Gastrocnemius medialis (tissue), 4 donors: ENCODE results near the gene KCNG1. TPM values are rescaled to one million over a fixed set of nuclear protein-coding genes. Genes with fewer than 3 reads are reported as not detected.
"Not testable (repeated sequence)": the region's sequence is repeated elsewhere in the genome, so short reads cannot be mapped to it uniquely, and the experiment has no call there.

Source experiments
- ATAC-seq, 2 donors: fragments of 150-250 bp; one replicate each; pipeline ENCODE4 v1.9.1; 2016
- DNase-seq, 2 donors: peaks; one replicate each; pipeline ENCODE4 v3.0.0-alpha.2; 2019
- H3K27ac ChIP-seq, 4 donors: fragments of 200-600 bp; sonication (generic); 1 replicate in 1 of 4; 2 replicates in 3 of 4; pipeline ENCODE4 v1.5.1; 2016 to 2018; ENCODE audit warnings: mild to moderate bottlenecking in 2 of 4, moderate library complexity in 1 of 4
- H3K27me3 ChIP-seq, 3 donors: fragments of 200-600 bp; sonication (generic) in 2 of 3; 1 replicate in 1 of 3; 2 replicates in 2 of 3; pipeline versions ENCODE4 v1.5.1 to v1.6.0; 2016 to 2019; ENCODE audit warnings: mild to moderate bottlenecking in 1 of 3, moderate library complexity in 1 of 3
- H3K36me3 ChIP-seq, 2 donors: fragments of 200-600 bp; sonication (generic) in 1 of 2; one replicate each; pipeline ENCODE4 v1.5.1; 2017 to 2018
- H3K4me1 ChIP-seq, 2 donors: fragments of 200-600 bp; sonication (generic) in 1 of 2; one replicate each; pipeline ENCODE4 v1.5.1; 2016 to 2017; ENCODE audit warnings: mild to moderate bottlenecking in 2 of 2
- H3K4me3 ChIP-seq, 4 donors: fragments of 200-600 bp; sonication (generic) in 3 of 4; 1 replicate in 1 of 4; 2 replicates in 3 of 4; pipeline ENCODE4 v1.5.1; 2016 to 2019; ENCODE audit warnings: mild to moderate bottlenecking in 2 of 4
- H3K9me3 ChIP-seq, 3 donors: fragments of 200-600 bp; sonication (generic) in 2 of 3; 1 replicate in 1 of 3; 2 replicates in 2 of 3; pipeline ENCODE4 v1.5.1; 2016 to 2019
- POLR2A ChIP-seq, 2 donors: fragments of 450-650 bp; IDR thresholded peaks; one replicate each; pipeline ENCODE4 v1.6.1; 2017; ENCODE audit warnings: antibody characterized with exemption in 2 of 2, mild to moderate bottlenecking in 2 of 2, moderate library complexity in 2 of 2
- in situ Hi-C, 4 donors: fragments of 200-750 bp; cut with MboI; loops; one replicate each; pipeline versions ENCODE4 v1.15.0 to v1.8.0; 2017; ENCODE audit warnings: low sequenced_read_pairs in 4 of 4
- intact Hi-C: fragments of 100-400 bp; cut with DNase I; formaldehyde crosslinking; loops from one replicate; pipeline ENCODE4 v1.15.1; 2023; ENCODE audit warnings: low total_unique reads
- total RNA-seq, 4 donors: library from RNA; depleted of rRNA; stranded (reverse); fragments of >200 nt; gene quantifications; one replicate each; pipeline versions ENCODE4 v1.1.0 to v1.2.3, GENCODE V29; 2016
- TF ChIP-seq, protein P1 (sequence below), 5 experiments: fragments of 450-650 bp in 3 of 5; fragments of 200-600 bp in 2 of 5; sonication (generic) in 2 of 5; IDR thresholded peaks in 4 of 5; conservative IDR thresholded peaks in 1 of 5; 1 replicate in 4 of 5; 2 replicates in 1 of 5; pipeline ENCODE4 v1.5.1; 2016 to 2019; ENCODE audit warnings: antibody characterized with exemption in 5 of 5, mild to moderate bottlenecking in 3 of 5, moderate library complexity in 3 of 5

The KCNG1 gene
- total RNA-seq, 4 donors from 2014 or later, result not detected

GRCh38 chr20:50981714-50982048 is 41.2 kb downstream of the KCNG1 start:
- H3K27me3 ChIP-seq, result peaks cover 32 to 35% (median 33%) of the 10 kb centered on the region in 3 donors
- intact Hi-C loops, result loop anchor here (10.0 kb wide), 1 partner anchor 613 kb away; no protein-coding TSS in a partner anchor

DNA sequence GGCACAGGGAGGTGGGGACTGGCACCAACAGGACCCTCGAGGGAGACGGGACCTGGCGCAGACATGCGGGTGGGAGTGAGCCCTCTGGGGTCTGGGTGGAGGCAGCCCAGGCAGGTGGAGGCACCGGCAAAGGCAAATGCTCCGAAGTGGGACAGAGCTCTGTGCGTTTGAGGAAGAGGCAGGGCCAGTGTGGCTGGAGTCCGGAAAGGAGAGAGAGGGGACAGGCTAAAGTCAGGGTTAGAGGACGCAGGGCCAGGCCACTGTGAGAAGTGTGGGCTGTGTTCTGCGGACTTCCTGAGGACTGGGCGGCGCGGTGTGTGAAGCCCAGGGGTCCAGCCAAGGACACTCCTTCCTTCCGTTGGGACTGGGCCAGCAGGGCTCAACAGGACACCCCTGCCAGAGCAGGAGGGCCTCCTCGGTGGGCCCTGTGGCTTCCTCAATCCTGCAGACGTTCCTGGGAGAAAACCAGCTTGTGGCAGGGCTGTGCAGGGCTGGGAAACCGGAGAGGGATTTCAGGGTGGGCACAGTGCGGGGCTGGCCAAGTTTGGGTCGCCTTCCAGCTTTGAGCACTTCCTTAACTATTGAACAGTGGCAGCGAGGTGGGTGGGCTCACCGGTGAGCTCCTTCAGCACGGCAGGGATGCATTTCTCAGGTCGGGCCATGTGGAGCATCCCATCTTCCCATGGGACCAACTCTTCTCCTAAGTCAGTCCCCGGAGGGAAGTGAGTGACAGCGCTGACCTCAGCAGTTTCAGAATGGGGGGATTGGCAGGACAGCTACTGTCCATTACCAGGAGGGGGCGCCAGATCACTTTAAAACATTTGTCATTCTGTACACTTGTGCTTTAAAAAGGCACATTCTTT is 41.8 kb downstream of the KCNG1 start:
- Histone ChIP-seq H3K36me3 (no peaks in the 10 kb centered on the region), H3K4me3 (no peak overlapping the region), H3K4me1 (no peaks in the 10 kb centered on the region), H3K9me3 (no peaks in the 10 kb centered on the region), H3K27ac (no peak overlapping the region), H3K27me3 (peaks cover 29 to 32% (median 29%) of the 10 kb centered on the region in 3 donors)
- peak in 1 of 2 donors; percentile 23 for DNase-seq
- no peak for ATAC-seq
- in situ Hi-C loops (loop anchor here in 2 of 4 donors (25.0 kb wide), 2 partner anchors 631 to 656 kb away; no protein-coding TSS in a partner anchor), intact Hi-C loops (loop anchor here (10.0 kb wide), 1 partner anchor 614 kb away; no protein-coding TSS in a partner anchor)
- TF ChIP-seq POLR2A (IDR thresholded peaks at IDR 0.05), result no peak
- TF ChIP-seq, protein P1, sequence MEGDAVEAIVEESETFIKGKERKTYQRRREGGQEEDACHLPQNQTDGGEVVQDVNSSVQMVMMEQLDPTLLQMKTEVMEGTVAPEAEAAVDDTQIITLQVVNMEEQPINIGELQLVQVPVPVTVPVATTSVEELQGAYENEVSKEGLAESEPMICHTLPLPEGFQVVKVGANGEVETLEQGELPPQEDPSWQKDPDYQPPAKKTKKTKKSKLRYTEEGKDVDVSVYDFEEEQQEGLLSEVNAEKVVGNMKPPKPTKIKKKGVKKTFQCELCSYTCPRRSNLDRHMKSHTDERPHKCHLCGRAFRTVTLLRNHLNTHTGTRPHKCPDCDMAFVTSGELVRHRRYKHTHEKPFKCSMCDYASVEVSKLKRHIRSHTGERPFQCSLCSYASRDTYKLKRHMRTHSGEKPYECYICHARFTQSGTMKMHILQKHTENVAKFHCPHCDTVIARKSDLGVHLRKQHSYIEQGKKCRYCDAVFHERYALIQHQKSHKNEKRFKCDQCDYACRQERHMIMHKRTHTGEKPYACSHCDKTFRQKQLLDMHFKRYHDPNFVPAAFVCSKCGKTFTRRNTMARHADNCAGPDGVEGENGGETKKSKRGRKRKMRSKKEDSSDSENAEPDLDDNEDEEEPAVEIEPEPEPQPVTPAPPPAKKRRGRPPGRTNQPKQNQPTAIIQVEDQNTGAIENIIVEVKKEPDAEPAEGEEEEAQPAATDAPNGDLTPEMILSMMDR (IDR thresholded peaks at IDR 0.05 in 4 of 5, conservative IDR thresholded peaks at IDR 0.05 in 1 of 5), result peak in 4 of 5 experiments; percentile 47 to 73 (median 60)

More at GRCh38 chr20:50981714-50982048, 41.2 kb downstream of the KCNG1 start:
- Histone ChIP-seq H3K9me3 (no peaks in the 10 kb centered on the region), H3K27ac (no peak overlapping the region), H3K36me3 (no peaks in the 10 kb centered on the region), H3K4me3 (no peak overlapping the region), H3K4me1 (no peaks in the 10 kb centered on the region)
- ATAC-seq (no peak), DNase-seq (no peak)
- TF ChIP-seq POLR2A (IDR thresholded peaks at IDR 0.05), result no peak
- in situ Hi-C loops, result loop anchor here in 2 of 4 donors (25.0 kb wide), 2 partner anchors 631 to 656 kb away; no protein-coding TSS in a partner anchor

- ATAC-seq (no peak), DNase-seq (no peak)
- H3K4me1 ChIP-seq, result no peaks in the 10 kb centered on the region
- in situ Hi-C loops (loop anchor here in 2 of 4 donors (25.0 kb wide), 2 partner anchors 632 to 657 kb away; no protein-coding TSS in a partner anchor), intact Hi-C loops (loop anchor here (10.0 kb wide), 1 partner anchor 615 kb away; no protein-coding TSS in a partner anchor)
- no peaks in the 10 kb centered on the region for H3K36me3 ChIP-seq
- TF ChIP-seq, protein P1 (IDR thresholded peaks at IDR 0.05 in 4 of 5, conservative IDR thresholded peaks at IDR 0.05 in 1 of 5), result no peak
- no peak for TF ChIP-seq POLR2A (IDR thresholded peaks at IDR 0.05)
- H3K27me3 ChIP-seq, result peaks cover 22 to 31% (median 29%) of the 10 kb centered on the region in 3 donors
- H3K27ac ChIP-seq, result no peak overlapping the region
- no peak overlapping the region for H3K4me3 ChIP-seq
- H3K9me3 ChIP-seq, result no peaks in the 10 kb centered on the region
These were observed 42.7 kb downstream of the KCNG1 start for GRCh38 chr20:50980071-50980681.

DNA sequence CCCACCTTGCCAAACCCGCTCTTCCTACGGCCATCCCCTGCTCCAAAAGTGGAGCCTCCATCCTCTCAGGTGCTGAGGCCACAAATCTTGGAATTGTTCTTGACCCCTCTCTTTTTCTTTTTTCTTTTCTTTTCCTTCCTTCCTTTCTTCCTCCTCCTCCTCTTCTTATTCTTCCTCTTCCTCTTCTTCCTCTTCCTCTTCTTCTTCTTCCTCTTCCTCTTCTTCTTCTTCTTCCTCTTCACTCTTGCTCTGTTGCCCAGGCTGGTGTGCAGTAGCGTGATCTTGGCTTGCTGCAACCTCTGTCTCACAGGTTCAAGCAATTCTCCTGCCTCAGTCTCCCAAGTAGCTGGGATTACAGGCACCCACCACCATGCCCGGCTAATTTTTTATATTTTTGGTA is 44.4 kb downstream of the KCNG1 start:
- H3K4me3 ChIP-seq, H3K4me1 ChIP-seq, DNase-seq, ATAC-seq, H3K36me3 ChIP-seq, H3K27ac ChIP-seq, intact Hi-C loops, H3K9me3 ChIP-seq: not testable (repeated sequence)
- H3K27me3 ChIP-seq, result peaks cover 18 to 22% (median 22%) of the 10 kb centered on the region in 3 donors
- in situ Hi-C loops, result loop anchor here in 2 of 4 donors (25.0 kb wide), 2 partner anchors 634 to 659 kb away; no protein-coding TSS in a partner anchor

DNA sequence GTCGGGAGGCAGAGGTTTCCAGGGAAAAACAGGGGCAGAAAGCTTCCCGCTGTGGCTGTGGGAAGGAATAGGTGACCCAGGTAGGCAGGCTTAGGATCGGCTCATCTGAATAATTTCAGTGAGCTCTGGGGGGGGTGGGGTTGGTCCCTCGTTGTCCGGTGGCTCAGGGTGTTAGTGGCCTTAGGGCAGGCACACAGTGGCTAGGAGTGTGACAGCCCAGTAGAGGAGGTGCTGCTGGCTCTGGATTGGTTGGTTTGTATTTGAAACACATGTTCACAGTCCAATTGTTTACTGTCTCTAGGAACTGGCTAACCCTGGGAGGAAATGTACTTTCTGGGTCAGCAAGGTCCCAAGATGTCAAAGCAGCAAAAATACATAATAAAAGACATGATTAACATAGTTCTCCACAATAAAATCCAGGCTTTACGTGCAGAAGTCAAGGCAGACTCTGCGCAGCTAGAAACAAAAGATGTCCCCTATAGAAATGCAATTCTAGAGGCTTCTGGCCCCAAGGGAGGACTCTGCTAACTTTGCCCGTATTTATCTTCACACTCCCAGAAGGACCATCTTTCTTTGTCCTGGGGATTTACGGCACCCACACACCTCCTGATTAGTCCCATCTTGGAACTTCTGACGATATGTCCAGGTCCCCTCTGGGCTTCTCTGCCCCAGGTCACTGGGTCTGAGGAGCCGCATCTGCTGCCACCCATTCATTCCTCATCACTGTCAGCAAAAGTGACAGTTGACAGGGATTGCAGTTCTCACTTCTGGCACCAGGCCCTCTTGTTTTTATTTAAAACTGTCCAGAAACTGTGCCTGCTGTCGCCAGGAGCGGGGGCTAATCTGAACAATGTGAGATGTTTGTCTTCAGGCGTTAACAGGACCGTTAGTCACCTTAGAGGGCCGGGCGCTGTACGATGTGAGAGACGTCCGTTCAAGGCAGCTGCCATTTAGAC is 45.6 kb downstream of the KCNG1 start:
- no peaks in the 10 kb centered on the region for H3K9me3 ChIP-seq
- H3K4me3 ChIP-seq, result no peak overlapping the region
- ATAC-seq (no peak), DNase-seq (no peak)
- in situ Hi-C loops (loop anchor here in 2 of 4 donors (25.0 kb wide), 2 partner anchors 635 to 660 kb away; no protein-coding TSS in a partner anchor), intact Hi-C loops (no loop called here)
- no peaks in the 10 kb centered on the region for H3K36me3 ChIP-seq
- TF ChIP-seq, protein P1 (IDR thresholded peaks at IDR 0.05 in 4 of 5, conservative IDR thresholded peaks at IDR 0.05 in 1 of 5), result no peak
- TF ChIP-seq POLR2A (IDR thresholded peaks at IDR 0.05), result no peak
- peaks cover 11 to 19% (median 13%) of the 10 kb centered on the region in 3 donors for H3K27me3 ChIP-seq
- no peak overlapping the region for H3K27ac ChIP-seq
- no peaks in the 10 kb centered on the region for H3K4me1 ChIP-seq
